WTC11 (cell line): ENCODE data around the gene TRAPPC8.

Source experiments
- NFE2L1 ChIP-seq: sonication (generic); formaldehyde crosslinking; IDR thresholded peaks from 2 replicates; pipeline ENCODE4 v1.8.1; 2023; ENCODE audit warnings: missing genetic modification reagents
- NR3C1 ChIP-seq: sonication (generic); formaldehyde crosslinking; conservative IDR thresholded peaks from 2 replicates; pipeline ENCODE4 v1.8.1; 2023; ENCODE audit warnings: low read depth, mild to moderate bottlenecking, missing genetic modification reagents
- TP53 ChIP-seq: sonication (generic); formaldehyde crosslinking; IDR thresholded peaks from 2 replicates; pipeline ENCODE4 v1.8.1; 2023; ENCODE audit warnings: mild to moderate bottlenecking, missing genetic modification reagents
- TF ChIP-seq, protein P1 (sequence below): fragments of 200-600 bp; IDR thresholded peaks from 2 replicates; pipeline ENCODE4 v1.8.0; 2022; ENCODE audit warnings: antibody characterized with exemption

DNA sequence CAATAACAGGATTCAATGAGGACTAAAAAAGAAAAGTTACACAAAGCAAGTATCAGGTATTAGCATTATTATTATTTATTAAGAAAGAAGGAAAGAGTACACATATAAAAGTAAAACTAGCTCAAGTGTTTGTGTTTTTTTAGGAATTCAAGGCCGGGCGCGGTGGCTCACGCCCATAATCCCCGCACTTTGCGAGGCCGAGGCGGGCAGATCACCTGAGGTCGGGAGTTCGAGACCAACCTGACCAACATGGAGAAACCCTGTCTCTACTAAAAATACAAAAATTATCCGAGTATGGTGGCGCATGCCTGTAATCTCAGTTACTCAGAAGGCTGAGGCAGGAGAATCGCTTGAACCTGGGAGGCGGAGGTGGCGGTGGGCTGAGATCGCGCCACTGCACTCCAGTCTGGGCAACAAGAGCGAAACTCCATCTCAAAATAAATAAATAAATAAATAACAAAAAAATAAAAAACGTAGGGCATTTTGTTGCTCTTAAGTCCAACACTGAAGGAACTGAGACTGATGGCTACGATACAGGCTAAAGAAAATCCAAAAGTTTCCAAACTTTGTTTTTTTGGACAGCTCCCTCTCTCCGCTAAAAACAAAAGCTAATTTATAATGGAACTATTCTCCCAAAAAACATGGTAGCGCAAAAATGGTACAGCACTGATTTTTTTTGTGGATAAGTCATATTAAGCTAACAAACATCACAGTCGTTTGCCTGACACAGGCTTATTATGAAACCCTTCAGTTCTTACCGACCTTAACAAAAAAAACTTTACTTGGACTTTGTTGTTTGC lies 1.7 kb downstream of the TRAPPC8 start:
- TF ChIP-seq NFE2L1 (CRISPR knock-in tag) (no peak), TP53 (CRISPR knock-in tag) (no peak), NR3C1 (CRISPR knock-in tag) (no peak)
- TF ChIP-seq, protein P1, sequence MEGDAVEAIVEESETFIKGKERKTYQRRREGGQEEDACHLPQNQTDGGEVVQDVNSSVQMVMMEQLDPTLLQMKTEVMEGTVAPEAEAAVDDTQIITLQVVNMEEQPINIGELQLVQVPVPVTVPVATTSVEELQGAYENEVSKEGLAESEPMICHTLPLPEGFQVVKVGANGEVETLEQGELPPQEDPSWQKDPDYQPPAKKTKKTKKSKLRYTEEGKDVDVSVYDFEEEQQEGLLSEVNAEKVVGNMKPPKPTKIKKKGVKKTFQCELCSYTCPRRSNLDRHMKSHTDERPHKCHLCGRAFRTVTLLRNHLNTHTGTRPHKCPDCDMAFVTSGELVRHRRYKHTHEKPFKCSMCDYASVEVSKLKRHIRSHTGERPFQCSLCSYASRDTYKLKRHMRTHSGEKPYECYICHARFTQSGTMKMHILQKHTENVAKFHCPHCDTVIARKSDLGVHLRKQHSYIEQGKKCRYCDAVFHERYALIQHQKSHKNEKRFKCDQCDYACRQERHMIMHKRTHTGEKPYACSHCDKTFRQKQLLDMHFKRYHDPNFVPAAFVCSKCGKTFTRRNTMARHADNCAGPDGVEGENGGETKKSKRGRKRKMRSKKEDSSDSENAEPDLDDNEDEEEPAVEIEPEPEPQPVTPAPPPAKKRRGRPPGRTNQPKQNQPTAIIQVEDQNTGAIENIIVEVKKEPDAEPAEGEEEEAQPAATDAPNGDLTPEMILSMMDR, result no peak
